Keratinocyte (primary cell): ENCODE results near the gene SDK1. TPM values are rescaled to one million over a fixed set of nuclear protein-coding genes. Genes with fewer than 3 reads are reported as not detected.
A peak's percentile ranks its signal among the peaks of the same experiment; 100 is the strongest.

Experiments used
- DNase-seq: peaks from one replicate; pipeline ENCODE4 v3.0.0-alpha.2; 2011; ENCODE audit warnings: low read depth, missing footprints, low spot score
- FAIRE-seq: peaks from 2 replicates; lab custom pipeline; 2011; peaks lifted over from hg19 to GRCh38; lab: Jason Lieb, UNC
- H2AFZ ChIP-seq: 2 replicates; pipeline ENCODE4 v1.6.0; 2012; ENCODE audit warnings: low read length, control low read depth, inconsistent platforms; ENCODE audit not compliant: control insufficient read depth
- H3K27ac ChIP-seq: 2 replicates; pipeline ENCODE4 v1.5.1; 2011; ENCODE audit warnings: low read length; ENCODE audit not compliant: control insufficient read depth, insufficient read depth
- H3K27me3 ChIP-seq: 3 replicates; pipeline ENCODE4 v1.6.0; 2011; ENCODE audit warnings: low read length; ENCODE audit not compliant: control insufficient read depth, insufficient read depth; ENCODE audit errors: extremely low read depth
- H3K36me3 ChIP-seq, 2 experiments: 2 replicates in 1 of 2; 3 replicates in 1 of 2; pipeline ENCODE4 v1.5.1; 2011; ENCODE audit warnings: low read length in 2 of 2, mild to moderate bottlenecking in 1 of 2; ENCODE audit not compliant: control insufficient read depth in 2 of 2, insufficient read depth in 2 of 2; ENCODE audit errors: extremely low read depth in 1 of 2
- H3K4me1 ChIP-seq: 3 replicates; pipeline ENCODE4 v1.5.1; 2011; ENCODE audit warnings: low read length; ENCODE audit not compliant: control insufficient read depth, insufficient read depth; ENCODE audit errors: extremely low read depth
- H3K4me2 ChIP-seq: 3 replicates; pipeline ENCODE4 v1.6.0; 2011; ENCODE audit warnings: low read depth, low read length; ENCODE audit not compliant: control insufficient read depth, insufficient read depth; ENCODE audit errors: extremely low read depth
- H3K4me3 ChIP-seq, 3 experiments: fragments of 200-600 bp in 1 of 3; sonication (generic) in 1 of 3; 2 replicates in 2 of 3; 3 replicates in 1 of 3; pipeline ENCODE4 v1.5.1; 2011 to 2016; ENCODE audit warnings: low read length in 3 of 3, mild to moderate bottlenecking in 3 of 3, control low read depth in 2 of 3, inconsistent platforms in 1 of 3, low read depth in 1 of 3, mixed read lengths in 1 of 3, mixed run types in 1 of 3, moderate library complexity in 1 of 3; ENCODE audit not compliant: control insufficient read depth in 2 of 3, insufficient read depth in 2 of 3; ENCODE audit errors: extremely low read depth in 1 of 3
- H3K79me2 ChIP-seq: 2 replicates; pipeline ENCODE4 v1.6.0; 2012; ENCODE audit warnings: low read length; ENCODE audit not compliant: control insufficient read depth, insufficient read depth
- H3K9ac ChIP-seq: 3 replicates; pipeline ENCODE4 v1.6.0; 2011; ENCODE audit warnings: low read length; ENCODE audit not compliant: control insufficient read depth, insufficient read depth; ENCODE audit errors: extremely low read depth
- H3K9me1 ChIP-seq: 3 replicates; pipeline ENCODE4 v1.6.0; 2011; ENCODE audit warnings: low read length; ENCODE audit not compliant: control insufficient read depth, insufficient read depth; ENCODE audit errors: extremely low read depth
- H3K9me3 ChIP-seq: 2 replicates; pipeline ENCODE4 v1.5.1; 2012; ENCODE audit warnings: low read depth, low read length; ENCODE audit not compliant: control insufficient read depth
- H4K20me1 ChIP-seq: 3 replicates; pipeline ENCODE4 v1.6.0; 2011; ENCODE audit warnings: low read length; ENCODE audit not compliant: control insufficient read depth, insufficient read depth; ENCODE audit errors: extremely low read depth
- EZH2 ChIP-seq: IDR thresholded peaks from one replicate; pipeline ENCODE4 v1.6.1; 2012; ENCODE audit warnings: inconsistent platforms, mild to moderate bottlenecking, low read length, moderate library complexity
- dilution Hi-C: fragments of 300-500 bp; cut with MboI; formaldehyde crosslinking; loops from one replicate; pipeline ENCODE4 v1.7.0; 2020; ENCODE audit warnings: low sequenced_read_pairs; ENCODE audit not compliant: extremely low pct_ligation_motif_present
- polyA plus RNA-seq, 5 experiments: library from polyadenylated mRNA; depleted of rRNA in 3 of 5; stranded (reverse) in 3 of 5; stranded (forward) in 1 of 5; unstranded in 1 of 5; fragments of >200 nt; gene quantifications; 1 replicate in 1 of 5; 2 replicates in 3 of 5; 3 replicates in 1 of 5; pipeline versions ENCODE4 v1.2.1 to v1.2.3, GENCODE V29; 2011 to 2012; ENCODE audit warnings: missing spikeins in 2 of 5, low read depth in 1 of 5, low replicate concordance in 1 of 5
- TF ChIP-seq, protein P1 (sequence below), 3 experiments: IDR thresholded peaks in 1 of 3; conservative IDR thresholded peaks in 1 of 3; optimal IDR thresholded peaks in 1 of 3; 2 replicates in 2 of 3; 3 replicates in 1 of 3; pipeline versions ENCODE3 to v1.5.1; 2011; ENCODE audit warnings: low read length in 3 of 3, mild to moderate bottlenecking in 3 of 3, moderate library complexity in 2 of 3, control low read depth in 1 of 3, inconsistent platforms in 1 of 3; ENCODE audit not compliant: insufficient read depth in 2 of 3; ENCODE audit errors: extremely low read depth in 1 of 3

Gene SDK1
- polyA plus RNA-seq, 1 donor (not counting 4 experiments of a cell fraction or from before 2014, with no cell fraction given): 0.66 TPM

DNA sequence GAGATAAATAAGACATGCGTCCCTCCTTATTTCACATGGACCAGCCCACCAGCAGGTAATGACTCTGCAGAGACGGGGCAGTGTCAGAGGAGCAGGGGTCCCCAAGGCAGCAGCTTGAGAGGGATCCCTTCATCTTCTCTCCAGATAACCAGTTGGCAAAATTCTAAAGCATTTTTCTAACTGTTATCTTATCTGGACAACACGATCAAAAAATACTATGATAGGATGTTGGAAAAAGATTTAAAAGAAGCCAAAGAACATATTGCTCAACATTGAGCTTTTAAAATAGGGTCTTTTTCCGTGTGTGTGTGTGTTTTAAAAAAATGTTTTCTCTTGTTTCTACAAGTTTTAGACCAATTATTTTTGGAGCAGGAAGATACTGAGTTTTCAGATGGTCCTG, 641.2 kb downstream of the SDK1 start:
- Histone ChIP-seq H3K9me1 (no peaks in the 10 kb centered on the region), H3K27ac (no peak overlapping the region), H3K9me3 (no peaks in the 10 kb centered on the region), H3K27me3 (no peaks in the 10 kb centered on the region), H3K4me3 (no peak overlapping the region), H3K79me2 (no peaks in the 10 kb centered on the region), H2AFZ (no peak overlapping the region), H3K4me2 (no peak overlapping the region), H3K36me3 (no peaks in the 10 kb centered on the region), H3K9ac (no peak overlapping the region), H4K20me1 (no peaks in the 10 kb centered on the region), H3K4me1 (peaks cover 5% of the 10 kb centered on the region)
- no peak for FAIRE-seq
- dilution Hi-C loops: no loop called here
- TF ChIP-seq, protein P1, sequence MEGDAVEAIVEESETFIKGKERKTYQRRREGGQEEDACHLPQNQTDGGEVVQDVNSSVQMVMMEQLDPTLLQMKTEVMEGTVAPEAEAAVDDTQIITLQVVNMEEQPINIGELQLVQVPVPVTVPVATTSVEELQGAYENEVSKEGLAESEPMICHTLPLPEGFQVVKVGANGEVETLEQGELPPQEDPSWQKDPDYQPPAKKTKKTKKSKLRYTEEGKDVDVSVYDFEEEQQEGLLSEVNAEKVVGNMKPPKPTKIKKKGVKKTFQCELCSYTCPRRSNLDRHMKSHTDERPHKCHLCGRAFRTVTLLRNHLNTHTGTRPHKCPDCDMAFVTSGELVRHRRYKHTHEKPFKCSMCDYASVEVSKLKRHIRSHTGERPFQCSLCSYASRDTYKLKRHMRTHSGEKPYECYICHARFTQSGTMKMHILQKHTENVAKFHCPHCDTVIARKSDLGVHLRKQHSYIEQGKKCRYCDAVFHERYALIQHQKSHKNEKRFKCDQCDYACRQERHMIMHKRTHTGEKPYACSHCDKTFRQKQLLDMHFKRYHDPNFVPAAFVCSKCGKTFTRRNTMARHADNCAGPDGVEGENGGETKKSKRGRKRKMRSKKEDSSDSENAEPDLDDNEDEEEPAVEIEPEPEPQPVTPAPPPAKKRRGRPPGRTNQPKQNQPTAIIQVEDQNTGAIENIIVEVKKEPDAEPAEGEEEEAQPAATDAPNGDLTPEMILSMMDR (optimal IDR thresholded peaks at IDR 0.05 in 1 of 3, IDR thresholded peaks at IDR 0.05 in 1 of 3, conservative IDR thresholded peaks at IDR 0.05 in 1 of 3; ENCODE audit: extremely low read depth in 1 of 3, insufficient read depth in 2 of 3, low read length in 3 of 3): no peak
- no peak for TF ChIP-seq EZH2
- DNase-seq: no peak

DNA sequence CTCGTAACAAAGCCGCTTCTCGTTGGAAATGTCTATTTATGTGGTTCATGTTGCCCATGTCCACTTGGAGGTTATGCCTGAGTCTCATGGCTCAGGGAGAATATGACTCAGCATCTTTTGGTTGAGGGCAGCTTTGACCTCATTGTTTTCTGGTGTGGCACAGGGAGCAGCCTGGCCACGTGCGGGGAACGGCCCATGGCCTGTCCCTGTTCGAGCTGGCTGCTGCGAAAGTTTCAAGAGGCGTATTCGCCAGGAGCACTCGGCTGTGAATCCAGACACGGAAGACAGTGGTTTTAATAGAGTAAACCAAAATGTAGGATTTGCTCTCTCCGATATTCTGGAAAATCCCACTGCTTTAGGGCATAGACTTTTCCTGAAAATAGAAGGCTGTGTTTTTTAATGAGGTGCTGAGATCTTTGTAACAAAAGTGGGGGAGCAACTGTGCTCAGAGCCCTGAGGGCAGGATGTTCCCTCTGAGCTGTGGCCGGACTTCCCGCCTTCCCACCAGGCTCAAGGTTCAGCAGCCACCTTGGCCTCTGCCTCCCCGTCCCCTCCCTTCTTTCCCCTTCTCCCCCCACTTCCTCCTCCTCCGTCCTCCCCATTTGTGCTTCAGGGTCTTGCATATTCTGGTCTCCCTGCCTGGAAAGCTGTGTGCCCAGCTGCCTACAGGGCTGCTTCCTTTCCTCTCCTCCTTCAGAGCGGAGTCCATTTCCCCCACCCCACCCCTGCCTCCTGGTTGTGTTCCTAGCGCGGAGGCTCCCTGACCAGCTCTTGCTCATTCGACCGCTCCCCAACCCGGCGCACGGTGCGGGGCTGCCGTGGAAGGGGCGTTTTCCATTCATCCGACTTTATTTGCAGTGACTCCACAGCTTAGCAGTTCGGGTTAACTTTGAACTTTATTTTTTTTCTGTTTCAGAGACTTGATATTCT, 642.0 kb downstream of the SDK1 start:
- Histone ChIP-seq H3K27ac (no peak overlapping the region), H3K27me3 (no peaks in the 10 kb centered on the region), H4K20me1 (no peaks in the 10 kb centered on the region), H3K79me2 (no peaks in the 10 kb centered on the region), H3K4me1 (peaks cover 5% of the 10 kb centered on the region), H2AFZ (no peak overlapping the region), H3K36me3 (no peaks in the 10 kb centered on the region), H3K9ac (no peak overlapping the region), H3K9me3 (no peaks in the 10 kb centered on the region), H3K4me2 (peak overlapping the region; percentile 56), H3K9me1 (no peaks in the 10 kb centered on the region), H3K4me3 (no peak overlapping the region)
- DNase-seq (no peak), FAIRE-seq (no peak)
- dilution Hi-C loops: no loop called here
- no peak for TF ChIP-seq EZH2
- TF ChIP-seq, protein P1 (optimal IDR thresholded peaks at IDR 0.05 in 1 of 3, IDR thresholded peaks at IDR 0.05 in 1 of 3, conservative IDR thresholded peaks at IDR 0.05 in 1 of 3; ENCODE audit: extremely low read depth in 1 of 3, insufficient read depth in 2 of 3, low read length in 3 of 3): no peak
